DND-41 (cell line): ENCODE measurements around the gene RUNX3.

Source experiments
- CTCF ChIP-seq: IDR thresholded peaks from 2 replicates; pipeline ENCODE4 v1.5.1; 2012; ENCODE audit warnings: borderline replicate concordance, low read length, moderate library complexity, mild to moderate bottlenecking; ENCODE audit not compliant: poor library complexity, severe bottlenecking; ENCODE audit errors: extremely low read depth
- EZH2 ChIP-seq: IDR thresholded peaks from 3 replicates; pipeline ENCODE4 v1.6.1; 2012; ENCODE audit warnings: borderline replicate concordance, low read depth, mild to moderate bottlenecking, moderate library complexity, low read length, inconsistent platforms; ENCODE audit not compliant: severe bottlenecking

- no peak for TF ChIP-seq CTCF
- TF ChIP-seq EZH2, result no peak
These were observed 39.0 kb upstream of the RUNX3 start for GRCh38 chr1:24968941-24969585.
